ENCODE measurements around the gene ANXA2.

DNA sequence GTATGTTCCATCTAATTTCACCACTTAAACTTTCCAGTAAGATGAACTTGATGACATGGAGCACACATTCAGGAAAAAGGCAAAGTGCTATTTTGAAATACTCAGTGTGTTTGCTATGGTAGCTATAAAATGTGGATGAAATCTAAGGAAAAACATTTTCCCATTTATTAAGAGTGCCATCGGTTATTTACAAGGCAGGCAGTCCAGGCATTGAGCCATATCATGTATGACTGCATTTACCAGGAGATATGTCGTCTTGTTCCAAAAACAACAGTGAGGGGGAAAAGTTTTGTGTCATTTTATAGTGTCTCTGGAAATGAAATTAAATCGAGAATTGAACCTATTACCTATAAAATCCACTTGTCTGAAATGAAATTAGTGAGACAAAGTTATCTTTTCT is 13.7 kb downstream of the ANXA2 start:
- TF ChIP-seq, protein P1, sequence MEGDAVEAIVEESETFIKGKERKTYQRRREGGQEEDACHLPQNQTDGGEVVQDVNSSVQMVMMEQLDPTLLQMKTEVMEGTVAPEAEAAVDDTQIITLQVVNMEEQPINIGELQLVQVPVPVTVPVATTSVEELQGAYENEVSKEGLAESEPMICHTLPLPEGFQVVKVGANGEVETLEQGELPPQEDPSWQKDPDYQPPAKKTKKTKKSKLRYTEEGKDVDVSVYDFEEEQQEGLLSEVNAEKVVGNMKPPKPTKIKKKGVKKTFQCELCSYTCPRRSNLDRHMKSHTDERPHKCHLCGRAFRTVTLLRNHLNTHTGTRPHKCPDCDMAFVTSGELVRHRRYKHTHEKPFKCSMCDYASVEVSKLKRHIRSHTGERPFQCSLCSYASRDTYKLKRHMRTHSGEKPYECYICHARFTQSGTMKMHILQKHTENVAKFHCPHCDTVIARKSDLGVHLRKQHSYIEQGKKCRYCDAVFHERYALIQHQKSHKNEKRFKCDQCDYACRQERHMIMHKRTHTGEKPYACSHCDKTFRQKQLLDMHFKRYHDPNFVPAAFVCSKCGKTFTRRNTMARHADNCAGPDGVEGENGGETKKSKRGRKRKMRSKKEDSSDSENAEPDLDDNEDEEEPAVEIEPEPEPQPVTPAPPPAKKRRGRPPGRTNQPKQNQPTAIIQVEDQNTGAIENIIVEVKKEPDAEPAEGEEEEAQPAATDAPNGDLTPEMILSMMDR (IDR thresholded peaks at IDR 0.05; ENCODE audit: low read depth, low read length, missing input control): no peak
- TF ChIP-seq MAX (IDR thresholded peaks at IDR 0.05) (no peak), RAD21 (IDR thresholded peaks at IDR 0.05) (no peak), SP1 (IDR thresholded peaks at IDR 0.05) (no peak), YY1 (IDR thresholded peaks at IDR 0.05) (no peak), GABPA (IDR thresholded peaks at IDR 0.05 in 1 of 2, conservative IDR thresholded peaks at IDR 0.05 in 1 of 2) (no peak), REST (IDR thresholded peaks at IDR 0.05) (no peak), RXRA (IDR thresholded peaks at IDR 0.05) (no peak), ZBTB33 (IDR thresholded peaks at IDR 0.05) (no peak), TAF1 (conservative IDR thresholded peaks at IDR 0.05) (no peak), EGR1 (IDR thresholded peaks at IDR 0.05; ENCODE audit: low read depth in 2 of 2) (no peak), FOXA1 (IDR thresholded peaks at IDR 0.05) (no peak), FOXA2 (IDR thresholded peaks at IDR 0.05) (no peak)
- TF ChIP-seq, protein P2, sequence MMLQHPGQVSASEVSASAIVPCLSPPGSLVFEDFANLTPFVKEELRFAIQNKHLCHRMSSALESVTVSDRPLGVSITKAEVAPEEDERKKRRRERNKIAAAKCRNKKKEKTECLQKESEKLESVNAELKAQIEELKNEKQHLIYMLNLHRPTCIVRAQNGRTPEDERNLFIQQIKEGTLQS (IDR thresholded peaks at IDR 0.05): no peak

All from liver (tissue), 3 donors.